MCF 10A (cell line): ENCODE measurements around the gene HMG20B. TPM values are rescaled to one million over a fixed set of nuclear protein-coding genes. Genes with fewer than 3 reads are reported as not detected.

ENCODE experiments used
- BruUV-seq: library from RNA; stranded (reverse); fragments of 400-500 nt; replicated peaks from 2 replicates; lab custom pipeline; 2021; lab: Mats Ljungman, UMichigan
- CTCF ChIA-PET: fragments of 300-600 bp; sonication (Branson Sonifier 250); formaldehyde crosslinking; extraction: SDS; loops from one replicate; lab custom pipeline; 2021; ENCODE audit warnings: antibody characterized with exemption, inconsistent platforms; lab: Yijun Ruan, JAX
- POLR2A ChIA-PET: fragments of 300-600, 350-650 bp; sonication (Branson Sonifier 250); formaldehyde crosslinking; extraction: SDS; loops from one replicate; lab custom pipeline; 2020; ENCODE audit warnings: antibody characterized with exemption, inconsistent platforms; lab: Yijun Ruan, JAX
- DNase-seq: peaks from one replicate; pipeline ENCODE4 v3.0.0-alpha.2; 2018; ENCODE audit not compliant: unreplicated experiment
- H3K27ac Mint-ChIP-seq: one replicate; pipeline ENCODE4 v1.8.0; 2022; ENCODE audit warnings: mild to moderate bottlenecking, low read depth, mixed read lengths; ENCODE audit not compliant: unreplicated experiment
- H3K27me3 Mint-ChIP-seq: one replicate; pipeline ENCODE4 v1.8.0; 2022; ENCODE audit warnings: mixed read lengths; ENCODE audit not compliant: insufficient read depth, unreplicated experiment
- H3K36me3 Mint-ChIP-seq: one replicate; pipeline ENCODE4 v1.8.0; 2022; ENCODE audit warnings: mild to moderate bottlenecking, moderate library complexity, mixed read lengths; ENCODE audit not compliant: insufficient read depth, unreplicated experiment
- H3K4me1 Mint-ChIP-seq: one replicate; pipeline ENCODE4 v1.8.0; 2022; ENCODE audit warnings: mixed read lengths; ENCODE audit not compliant: insufficient read depth, unreplicated experiment
- H3K4me3 Mint-ChIP-seq: one replicate; pipeline ENCODE4 v1.8.0; 2022; ENCODE audit warnings: mild to moderate bottlenecking, moderate library complexity, mixed read lengths; ENCODE audit not compliant: unreplicated experiment
- H3K9me3 Mint-ChIP-seq: one replicate; pipeline ENCODE4 v1.8.0; 2022; ENCODE audit warnings: mixed read lengths; ENCODE audit not compliant: unreplicated experiment
- intact Hi-C: fragments of 100-400 bp; cut with micrococcal nuclease; formaldehyde crosslinking; loops from 2 replicates; pipeline ENCODE4 v1.14.1; 2022
- total RNA-seq: library from RNA; stranded (reverse); gene quantifications from 2 replicates; pipeline ENCODE4 v1.2.3, GENCODE V29; 2022
- TF ChIP-seq, protein P1 (sequence below): fragments of 200-600 bp; IDR thresholded peaks from one replicate; pipeline ENCODE4 v1.8.0; 2022; ENCODE audit warnings: antibody characterized with exemption, mild to moderate bottlenecking; ENCODE audit not compliant: unreplicated experiment

HMG20B gene
- total RNA-seq, 1 experiment from 2014 or later = 64.7 TPM

GRCh38 chr19:3615524-3616135 lies 42.9 kb downstream of the HMG20B start:
- Mint-ChIP-seq H3K27me3 (no peaks in the 10 kb centered on the region), H3K4me3 (no peak overlapping the region), H3K9me3 (no peaks in the 10 kb centered on the region), H3K27ac (no peak overlapping the region), H3K4me1 (no peaks in the 10 kb centered on the region), H3K36me3 (peaks cover 12% of the 10 kb centered on the region)
- TF ChIP-seq, protein P1, sequence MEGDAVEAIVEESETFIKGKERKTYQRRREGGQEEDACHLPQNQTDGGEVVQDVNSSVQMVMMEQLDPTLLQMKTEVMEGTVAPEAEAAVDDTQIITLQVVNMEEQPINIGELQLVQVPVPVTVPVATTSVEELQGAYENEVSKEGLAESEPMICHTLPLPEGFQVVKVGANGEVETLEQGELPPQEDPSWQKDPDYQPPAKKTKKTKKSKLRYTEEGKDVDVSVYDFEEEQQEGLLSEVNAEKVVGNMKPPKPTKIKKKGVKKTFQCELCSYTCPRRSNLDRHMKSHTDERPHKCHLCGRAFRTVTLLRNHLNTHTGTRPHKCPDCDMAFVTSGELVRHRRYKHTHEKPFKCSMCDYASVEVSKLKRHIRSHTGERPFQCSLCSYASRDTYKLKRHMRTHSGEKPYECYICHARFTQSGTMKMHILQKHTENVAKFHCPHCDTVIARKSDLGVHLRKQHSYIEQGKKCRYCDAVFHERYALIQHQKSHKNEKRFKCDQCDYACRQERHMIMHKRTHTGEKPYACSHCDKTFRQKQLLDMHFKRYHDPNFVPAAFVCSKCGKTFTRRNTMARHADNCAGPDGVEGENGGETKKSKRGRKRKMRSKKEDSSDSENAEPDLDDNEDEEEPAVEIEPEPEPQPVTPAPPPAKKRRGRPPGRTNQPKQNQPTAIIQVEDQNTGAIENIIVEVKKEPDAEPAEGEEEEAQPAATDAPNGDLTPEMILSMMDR = no peak
- no peak for DNase-seq
- no TSS peak for BruUV-seq
- CTCF ChIA-PET = no interaction called here
- intact Hi-C loops = no loop called here
- POLR2A ChIA-PET = interaction anchor here (0.9 kb wide), 1 partner anchor 25 kb away, joined by 3 read pairs; no protein-coding TSS in a partner anchor

DNA sequence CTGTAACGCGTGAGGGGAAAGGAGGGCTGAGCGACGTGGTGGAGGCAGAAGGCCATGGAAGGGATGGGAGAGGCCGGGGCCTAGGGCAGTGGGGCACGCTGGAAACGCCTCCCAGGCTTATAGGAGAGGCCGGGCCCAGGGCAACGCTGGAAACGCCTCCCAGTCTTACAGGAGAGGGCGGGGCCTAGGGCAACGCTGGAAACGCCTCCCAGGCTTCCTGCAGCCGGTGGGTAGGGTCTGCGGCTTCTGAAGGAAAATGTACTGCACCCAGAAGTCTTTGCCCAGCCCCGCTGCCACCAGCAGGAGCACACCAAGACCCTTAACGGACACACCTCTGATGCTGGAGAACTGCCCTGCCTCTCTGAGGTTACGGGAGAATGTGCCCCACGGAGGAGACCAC lies 44.7 kb downstream of the HMG20B start:
- TF ChIP-seq, protein P1 = no peak
- Mint-ChIP-seq H3K4me1 (no peaks in the 10 kb centered on the region), H3K36me3 (peaks cover 19% of the 10 kb centered on the region), H3K27ac (no peak overlapping the region), H3K9me3 (no peaks in the 10 kb centered on the region), H3K27me3 (no peaks in the 10 kb centered on the region), H3K4me3 (no peak overlapping the region)
- ChIA-PET POLR2A (no interaction called here), CTCF (interaction anchor here (0.6 to 1.2 kb wide), 2 partner anchors 18 to 38 kb away, joined by 3 read pairs; no protein-coding TSS in a partner anchor)
- DNase-seq = no peak
- no TSS peak for BruUV-seq
- intact Hi-C loops = no loop called here

DNA sequence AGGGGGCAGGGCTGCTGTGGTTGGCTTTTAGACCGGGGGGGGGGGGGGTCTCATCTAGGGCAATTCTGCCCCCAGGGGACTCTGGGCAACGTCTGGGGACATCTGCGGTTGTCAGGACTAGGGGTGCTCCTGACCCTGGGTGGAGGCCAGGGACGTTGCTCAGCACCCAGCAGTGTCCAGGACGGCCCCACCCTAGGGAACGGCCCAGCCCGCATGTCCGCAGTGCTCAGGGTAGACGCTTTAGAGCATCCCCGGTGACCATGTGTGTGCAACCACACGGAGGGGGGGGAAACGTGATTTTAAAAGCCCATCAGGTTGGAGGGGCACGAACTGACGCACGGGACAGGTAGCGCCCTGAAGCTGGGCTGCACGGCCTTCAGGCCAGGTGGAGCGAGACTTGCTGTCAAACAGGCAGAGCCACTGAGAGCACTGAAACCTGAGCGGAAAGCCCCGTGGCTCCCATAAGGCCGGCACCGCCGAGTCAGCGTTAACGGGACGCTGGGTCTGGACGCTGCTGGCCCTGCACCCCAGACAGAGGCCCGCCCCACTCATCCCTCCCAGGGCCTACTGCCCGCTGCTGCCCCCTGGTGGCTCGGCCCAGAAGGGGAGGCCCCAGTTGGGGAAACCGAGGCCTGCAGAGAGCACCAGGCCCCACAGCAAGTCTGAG lies 45.5 kb downstream of the HMG20B start:
- ChIA-PET POLR2A (no interaction called here), CTCF (interaction anchor here (0.6 to 1.2 kb wide), 5 partner anchors 25 to 79 kb away, joined by 3 to 8 read pairs (median 3); no protein-coding TSS in a partner anchor)
- H3K36me3 Mint-ChIP-seq = peaks cover 25% of the 10 kb centered on the region
- TF ChIP-seq, protein P1 = peak; percentile 85
- BruUV-seq = no TSS peak
- no peak overlapping the region for H3K27ac Mint-ChIP-seq
- no peaks in the 10 kb centered on the region for H3K27me3 Mint-ChIP-seq
- H3K9me3 Mint-ChIP-seq = no peaks in the 10 kb centered on the region
- H3K4me3 Mint-ChIP-seq = no peak overlapping the region
- DNase-seq = peak; percentile 49
- H3K4me1 Mint-ChIP-seq = no peaks in the 10 kb centered on the region
- intact Hi-C loops = loop anchor here (1.0 kb wide), 1 partner anchor 73 kb away; no protein-coding TSS in a partner anchor
